ENCODE data around the gene BATF. TPM values are rescaled to one million over a fixed set of nuclear protein-coding genes. Genes with fewer than 3 reads are reported as not detected.

Gene BATF
- total RNA-seq, 1 experiment from 2014 or later: 55.7 TPM

- Histone ChIP-seq H3K36me3 (ENCODE audit: low read depth) (peaks cover 7% of the 10 kb centered on the region; the same call in 1 of the 2 replicates), H3K27ac (no peak overlapping the region), H3K4me2 (no peak overlapping the region), H4K20me1 (ENCODE audit: insufficient read depth) (no peaks in the 10 kb centered on the region), H3K9me2 (ENCODE audit: insufficient read depth) (0 out of 2 replicates have a peak, but pooled peaks cover 5% of the 10 kb centered on the region), H3K79me2 (ENCODE audit: low read depth) (peaks cover 23% of the 10 kb centered on the region), H3K9me3 (ENCODE audit: insufficient read depth, low read depth) (no peaks in the 10 kb centered on the region), H2AFZ (no peak overlapping the region), H3K4me1 (replicated peaks; ENCODE audit: insufficient read depth) (peaks cover 49% of the 10 kb centered on the region), H3K4me3 (no peak overlapping the region), H3K27me3 (ENCODE audit: insufficient read depth, low read depth) (no peaks in the 10 kb centered on the region), H3F3A (ENCODE audit: insufficient read depth, low read depth) (peaks cover 48% of the 10 kb centered on the region)
- no peak for DNase-seq
- CTCF ChIA-PET: interaction anchor here (0.6 kb wide), 2 partner anchors 13 to 92 kb away, joined by 3 to 4 read pairs; no protein-coding TSS in a partner anchor
- POLR2A ChIA-PET (ENCODE audit: unreplicated experiment): interaction anchor here (0.5 to 0.6 kb wide), 2 partner anchors 117 to 305 kb away, joined by 3 to 6 read pairs; no protein-coding TSS in a partner anchor
- BruUV-seq (replicated peaks): no TSS peak
- no peak for TF ChIP-seq CTCF (conservative IDR thresholded peaks at IDR 0.05)
- no peak for TF ChIP-seq EZH2 (IDR thresholded peaks at IDR 0.05; ENCODE audit: low read depth)
- intact Hi-C loops (cut with micrococcal nuclease; ENCODE audit: unreplicated experiment): no loop called here
Measured at GRCh38 chr14:75539162-75539560, 16.9 kb downstream of the BATF start.

- Histone ChIP-seq H3K36me3 (ENCODE audit: low read depth) (peaks cover 7% of the 10 kb centered on the region; the same call in 1 of the 2 replicates), H3K4me1 (replicated peaks; ENCODE audit: insufficient read depth) (peaks cover 42% of the 10 kb centered on the region), H3K4me3 (no peak overlapping the region), H3K9me3 (ENCODE audit: insufficient read depth, low read depth) (no peaks in the 10 kb centered on the region), H4K20me1 (ENCODE audit: insufficient read depth) (no peaks in the 10 kb centered on the region), H3F3A (ENCODE audit: insufficient read depth, low read depth) (peaks cover 41% of the 10 kb centered on the region), H3K79me2 (ENCODE audit: low read depth) (peaks cover 16% of the 10 kb centered on the region), H3K9me2 (ENCODE audit: insufficient read depth) (0 out of 2 replicates have a peak, but pooled peaks cover 5% of the 10 kb centered on the region), H2AFZ (no peak overlapping the region), H3K27me3 (ENCODE audit: insufficient read depth, low read depth) (no peaks in the 10 kb centered on the region), H3K27ac (no peak overlapping the region), H3K4me2 (no peak overlapping the region)
- DNase-seq: no peak
- TF ChIP-seq EZH2 (IDR thresholded peaks at IDR 0.05; ENCODE audit: low read depth) (no peak), CTCF (conservative IDR thresholded peaks at IDR 0.05) (no peak)
- no TSS peak for BruUV-seq (replicated peaks)
- ChIA-PET CTCF (interaction anchor here (0.6 kb wide), 1 partner anchor 92 kb away, joined by 4 read pairs; no protein-coding TSS in a partner anchor), POLR2A (ENCODE audit: unreplicated experiment) (interaction anchor here (0.5 to 0.6 kb wide), 2 partner anchors 116 to 306 kb away, joined by 3 to 6 read pairs; no protein-coding TSS in a partner anchor)
- intact Hi-C loops (cut with micrococcal nuclease; ENCODE audit: unreplicated experiment): no loop called here
Measured at GRCh38 chr14:75539561-75540478, 17.6 kb downstream of the BATF start.

GRCh38 chr14:75540479-75540851 lies 18.2 kb downstream of the BATF start:
- H2AFZ ChIP-seq: no peak overlapping the region
- no peak overlapping the region for H3K4me3 ChIP-seq
- 0 out of 2 replicates have a peak, but pooled peaks cover 5% of the 10 kb centered on the region for H3K9me2 ChIP-seq (ENCODE audit: insufficient read depth)
- no TSS peak for BruUV-seq (replicated peaks)
- H3K27me3 ChIP-seq (ENCODE audit: insufficient read depth, low read depth): no peaks in the 10 kb centered on the region
- H3K27ac ChIP-seq: no peak overlapping the region
- peaks cover 14% of the 10 kb centered on the region for H3K79me2 ChIP-seq (ENCODE audit: low read depth)
- no peak for DNase-seq
- peaks cover 35% of the 10 kb centered on the region for H3F3A ChIP-seq (ENCODE audit: insufficient read depth, low read depth)
- TF ChIP-seq CTCF (conservative IDR thresholded peaks at IDR 0.05): no peak
- TF ChIP-seq EZH2 (IDR thresholded peaks at IDR 0.05; ENCODE audit: low read depth): no peak
- no peak overlapping the region for H3K4me2 ChIP-seq
- intact Hi-C loops (cut with micrococcal nuclease; ENCODE audit: unreplicated experiment): no loop called here
- no peaks in the 10 kb centered on the region for H4K20me1 ChIP-seq (ENCODE audit: insufficient read depth)
- CTCF ChIA-PET: no interaction called here
- POLR2A ChIA-PET (ENCODE audit: unreplicated experiment): no interaction called here
- H3K36me3 ChIP-seq (ENCODE audit: low read depth): peaks cover 7% of the 10 kb centered on the region; the same call in 1 of the 2 replicates
- peaks cover 36% of the 10 kb centered on the region for H3K4me1 ChIP-seq (replicated peaks; ENCODE audit: insufficient read depth)
- H3K9me3 ChIP-seq (ENCODE audit: insufficient read depth, low read depth): no peaks in the 10 kb centered on the region
